Transverse colon (tissue), 4 donors: ENCODE data around the gene AURKA. TPM values are rescaled to one million over a fixed set of nuclear protein-coding genes. Genes with fewer than 3 reads are reported as not detected.

Experiments used
- DNase-seq: peaks from one replicate; pipeline ENCODE4 v3.0.0-alpha.2; 2019
- H3K27ac ChIP-seq, 4 donors: fragments of 200-600 bp; sonication (generic); 2 replicates each; pipeline ENCODE4 v1.5.1; 2016 to 2018; ENCODE audit warnings: inconsistent platforms in 4 of 4
- H3K27me3 ChIP-seq: fragments of 200-600 bp; sonication (generic); 2 replicates; pipeline ENCODE4 v1.5.1; 2017; ENCODE audit warnings: inconsistent platforms
- H3K36me3 ChIP-seq, 4 donors: fragments of 200-600 bp; sonication (generic); 2 replicates each; pipeline ENCODE4 v1.5.1; 2017 to 2019; ENCODE audit warnings: inconsistent platforms in 4 of 4
- H3K4me1 ChIP-seq, 4 donors: fragments of 200-600 bp; sonication (generic); 2 replicates each; pipeline ENCODE4 v1.5.1; 2017 to 2020; ENCODE audit warnings: inconsistent platforms in 4 of 4
- H3K4me3 ChIP-seq, 4 donors: fragments of 200-600 bp; sonication (generic); 1 replicate in 1 of 4; 2 replicates in 3 of 4; pipeline versions ENCODE4 v1.5.1 to v1.6.1; 2017 to 2019; ENCODE audit warnings: inconsistent platforms in 4 of 4
- H3K9me3 ChIP-seq, 2 donors: fragments of 200-600 bp; sonication (generic); 2 replicates each; pipeline ENCODE4 v1.5.1; 2017 to 2019; ENCODE audit warnings: inconsistent platforms in 2 of 2
- CTCF ChIP-seq, 5 experiments: fragments of 200-600 bp in 3 of 5; fragments of 450-650 bp in 2 of 5; sonication (generic) in 3 of 5; IDR thresholded peaks; 1 replicate in 2 of 5; 2 replicates in 3 of 5; pipeline ENCODE4 v1.5.1; 2016 to 2017; ENCODE audit warnings: antibody characterized with exemption in 5 of 5, inconsistent platforms in 3 of 5, mild to moderate bottlenecking in 2 of 5, moderate library complexity in 1 of 5
- EP300 ChIP-seq: sonication (generic); formaldehyde crosslinking; IDR thresholded peaks from one replicate; pipeline ENCODE4 v1.6.1; 2017; ENCODE audit warnings: antibody characterized with exemption, low read depth
- POLR2A ChIP-seq: fragments of 450-650 bp; IDR thresholded peaks from one replicate; pipeline ENCODE4 v1.6.1; 2016; ENCODE audit warnings: antibody characterized with exemption, mild to moderate bottlenecking, moderate library complexity
- POLR2AphosphoS5 ChIP-seq, 3 donors: sonication (generic); formaldehyde crosslinking; IDR thresholded peaks; one replicate each; pipeline ENCODE4 v1.6.1; 2016; ENCODE audit warnings: antibody characterized with exemption in 3 of 3
- WGBS, 2 donors: methylation state at CpG; one replicate each; pipeline ENCODE4 v1.1.5; 2018; ENCODE audit warnings: low coverage in 1 of 2; 5-methylcytosine and 5-hydroxymethylcytosine counted together
- in situ Hi-C, 4 donors: fragments of 200-750 bp; cut with MboI; loops; one replicate each; pipeline versions ENCODE4 v1.15.0 to v1.15.1; 2017; ENCODE audit warnings: low sequenced_read_pairs in 3 of 4, low pct_ligation_motif_present in 1 of 4, low pct_unique_long_range_greater_than_20kb in 1 of 4
- intact Hi-C: fragments of 100-400 bp; cut with DNase I; formaldehyde crosslinking; loops from one replicate; pipeline ENCODE4 v1.15.1; 2023; ENCODE audit warnings: low total_unique reads
- total RNA-seq, 4 donors: library from RNA; depleted of rRNA; stranded (reverse); fragments of >200 nt; gene quantifications; one replicate each; pipeline ENCODE4 v1.1.0, GENCODE V29; 2016

Gene AURKA
- total RNA-seq, 4 donors from 2014 or later: 0.75 to 12.4 (median 4.9) TPM

- TF ChIP-seq CTCF (IDR thresholded peaks at IDR 0.05) (no peak), EP300 (no peak), POLR2A (no peak), POLR2AphosphoS5 (IDR thresholded peaks at IDR 0.05) (no peak)
- Histone ChIP-seq H3K36me3 (peaks cover 0 to 22% (median 7%) of the 10 kb centered on the region in 4 donors), H3K4me1 (no peaks in the 10 kb centered on the region), H3K9me3 (no peaks in the 10 kb centered on the region), H3K27me3 (no peaks in the 10 kb centered on the region), H3K27ac (no peak overlapping the region), H3K4me3 (no peak overlapping the region)
- WGBS, 2 donors: 74 to 77% methylated on average over 5 to 6 of the region's 6 CpGs
- intact Hi-C loops (no loop called here), in situ Hi-C loops (no loop called here)
- no peak for DNase-seq
These were observed 23.5 kb downstream of the AURKA start for GRCh38 chr20:56368351-56369134.

- intact Hi-C loops: no loop called here
These were observed 28.5 kb downstream of the AURKA start for GRCh38 chr20:56363491-56363890.

GRCh38 chr20:56362833-56363413 lies 29.1 kb downstream of the AURKA start:
- Histone ChIP-seq H3K36me3 (peaks cover 0 to 22% (median 7%) of the 10 kb centered on the region in 4 donors), H3K27ac (no peak overlapping the region), H3K27me3 (no peaks in the 10 kb centered on the region), H3K9me3 (no peaks in the 10 kb centered on the region), H3K4me1 (peaks cover 2 to 28% (median 11%) of the 10 kb centered on the region in 4 donors), H3K4me3 (no peak overlapping the region)
- no peak for DNase-seq
- in situ Hi-C loops (no loop called here), intact Hi-C loops (no loop called here)
- WGBS, 2 donors: 57 to 67% methylated on average over 1 to 8 of the region's 8 CpGs
- TF ChIP-seq POLR2A (no peak), EP300 (no peak), CTCF (IDR thresholded peaks at IDR 0.05) (no peak), POLR2AphosphoS5 (IDR thresholded peaks at IDR 0.05) (no peak)

More at GRCh38 chr20:56363491-56363890, 28.5 kb downstream of the AURKA start:
- in situ Hi-C loops: no loop called here
- no peak overlapping the region for H3K27ac ChIP-seq
- H3K36me3 ChIP-seq: peaks cover 0 to 22% (median 7%) of the 10 kb centered on the region in 4 donors
- H3K27me3 ChIP-seq: no peaks in the 10 kb centered on the region
- H3K4me1 ChIP-seq: peaks cover 2 to 23% (median 11%) of the 10 kb centered on the region in 4 donors
- H3K9me3 ChIP-seq: no peaks in the 10 kb centered on the region
- DNase-seq: no peak
- TF ChIP-seq POLR2AphosphoS5 (IDR thresholded peaks at IDR 0.05): no peak
- no peak for TF ChIP-seq EP300
- TF ChIP-seq CTCF (IDR thresholded peaks at IDR 0.05): no peak
- TF ChIP-seq POLR2A: no peak
- WGBS, 2 donors: 93 to 94% methylated on average over 3 to 6 of the region's 6 CpGs
- no peak overlapping the region for H3K4me3 ChIP-seq

- Histone ChIP-seq H3K27ac (no peak overlapping the region), H3K9me3 (no peaks in the 10 kb centered on the region), H3K4me3 (no peak overlapping the region), H3K27me3 (no peaks in the 10 kb centered on the region), H3K4me1 (peaks cover 2 to 28% (median 11%) of the 10 kb centered on the region in 4 donors), H3K36me3 (peaks cover 0 to 16% (median 4%) of the 10 kb centered on the region in 4 donors)
- no peak for DNase-seq
- intact Hi-C loops (no loop called here), in situ Hi-C loops (no loop called here)
- WGBS, 2 donors: 91 to 98% methylated on average over 5 to 8 of the region's 8 CpGs
- TF ChIP-seq POLR2AphosphoS5 (IDR thresholded peaks at IDR 0.05) (no peak), EP300 (no peak), POLR2A (no peak), CTCF (IDR thresholded peaks at IDR 0.05) (no peak)
These were observed 30.1 kb downstream of the AURKA start for GRCh38 chr20:56361900-56362299.
